HepG2 (cell line): ENCODE measurements around the gene SYT8.

Experiments
- CTCF ChIP-seq: sonication (generic); formaldehyde crosslinking; IDR thresholded peaks from 2 replicates; pipeline ENCODE4 v1.5.0; 2020; ENCODE audit warnings: mild to moderate bottlenecking, missing genetic modification reagents, moderate library complexity
- ETS1 ChIP-seq: sonication (generic); formaldehyde crosslinking; IDR thresholded peaks from 2 replicates; pipeline ENCODE4 v1.4.0; 2020; ENCODE audit warnings: missing genetic modification reagents
- MIXL1 ChIP-seq: IDR thresholded peaks from 2 replicates; pipeline ENCODE4 v1.6.1; 2016
- NFKB2 ChIP-seq: sonication (generic); formaldehyde crosslinking; IDR thresholded peaks from 2 replicates; pipeline ENCODE4 v1.4.0; 2020; ENCODE audit warnings: missing genetic modification reagents, borderline replicate concordance
- NR1H2 ChIP-seq: sonication (generic); formaldehyde crosslinking; IDR thresholded peaks from 2 replicates; pipeline ENCODE4 v1.8.1; 2022; ENCODE audit warnings: low read depth, missing genetic modification reagents, borderline replicate concordance
- SMARCE1 ChIP-seq: fragments of 450-650 bp; IDR thresholded peaks from 2 replicates; pipeline ENCODE4 v1.6.1; 2017; ENCODE audit warnings: borderline replicate concordance
- TAF1 ChIP-seq: sonication (generic); formaldehyde crosslinking; IDR thresholded peaks from 2 replicates; pipeline ENCODE4 v1.4.0; 2020; ENCODE audit warnings: missing genetic modification reagents
- ZNF644 ChIP-seq: IDR thresholded peaks from 2 replicates; pipeline ENCODE4 v1.6.1; 2016; ENCODE audit warnings: low read depth

GRCh38 chr11:1821562-1821961 is 13.2 kb upstream of the SYT8 start:
- TF ChIP-seq MIXL1 (CRISPR knock-in tag) (no peak), CTCF (CRISPR knock-in tag) (no peak), NR1H2 (no peak), ZNF644 (CRISPR knock-in tag) (no peak), SMARCE1 (no peak), TAF1 (CRISPR knock-in tag) (no peak), NFKB2 (CRISPR knock-in tag) (no peak), ETS1 (CRISPR knock-in tag) (no peak)
